Right lung (tissue), 5 donors: Measurements from ENCODE around the gene IGHMBP2. TPM values are rescaled to one million over a fixed set of nuclear protein-coding genes. Genes with fewer than 3 reads are reported as not detected.

Experiments used
- DNase-seq, 2 donors: peaks; one replicate each; pipeline ENCODE4 v3.0.0-alpha.2; 2013
- polyA plus RNA-seq, 5 donors: library from polyadenylated mRNA; unstranded; fragments of 120-200 nt; gene quantifications; one replicate each; pipeline versions ENCODE4 v1.2.1 to v1.2.3, GENCODE V29; 2013; ENCODE audit warnings: inconsistent platforms in 1 of 5, low replicate concordance in 1 of 5; ENCODE audit not compliant: insufficient read length in 5 of 5, insufficient read depth in 1 of 5

The IGHMBP2 gene
- polyA plus RNA-seq, 5 donors = 14.3 to 20.7 (median 18.6) TPM

DNA sequence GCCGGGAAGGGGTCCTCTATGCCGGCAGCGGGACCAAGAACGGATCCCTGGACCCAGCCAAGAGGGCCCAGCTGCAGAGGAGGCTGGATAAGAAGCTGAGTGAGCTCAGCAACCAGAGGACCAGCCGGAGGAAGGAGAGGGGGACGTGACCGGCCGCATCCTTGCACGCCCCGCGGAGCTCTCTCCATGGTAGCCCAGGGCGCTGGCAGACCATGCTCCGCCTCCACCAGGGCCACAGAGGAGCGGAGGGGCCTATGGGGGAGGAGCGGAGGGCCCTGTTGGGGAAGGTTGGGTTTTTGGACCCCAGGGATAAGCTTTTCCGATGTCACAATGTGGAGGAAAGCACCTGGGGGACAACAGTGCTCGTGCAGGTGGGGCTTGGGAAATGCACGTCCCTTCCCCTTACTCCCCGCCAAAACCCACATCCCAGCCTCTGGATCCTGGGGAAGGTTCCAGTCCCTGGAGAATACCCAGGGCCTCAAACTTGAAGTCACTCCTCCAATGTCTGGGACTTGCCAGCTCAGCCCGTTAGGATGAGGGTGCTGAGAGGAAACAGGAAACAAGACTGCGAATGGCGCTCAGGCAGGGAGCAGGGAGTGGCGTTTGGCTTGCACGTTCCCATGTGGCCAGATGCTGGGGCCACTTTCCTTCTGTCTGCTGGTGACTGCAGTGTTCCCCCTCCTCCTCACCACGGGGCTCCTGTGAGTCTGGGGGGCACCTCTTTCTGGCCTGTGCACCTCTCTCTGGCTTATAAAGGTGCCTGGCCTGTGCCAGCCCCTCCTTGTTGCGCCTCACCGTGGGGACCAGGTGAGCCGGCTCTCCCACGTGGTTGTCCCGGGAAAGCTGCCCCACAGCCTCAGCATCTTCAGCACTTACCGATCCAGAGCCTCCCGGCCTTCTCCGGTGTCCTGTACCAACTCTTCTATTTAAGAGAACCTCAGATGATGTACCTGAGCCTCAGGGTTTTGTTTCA is 36.2 kb downstream of the IGHMBP2 start:
- no peak for DNase-seq

DNA sequence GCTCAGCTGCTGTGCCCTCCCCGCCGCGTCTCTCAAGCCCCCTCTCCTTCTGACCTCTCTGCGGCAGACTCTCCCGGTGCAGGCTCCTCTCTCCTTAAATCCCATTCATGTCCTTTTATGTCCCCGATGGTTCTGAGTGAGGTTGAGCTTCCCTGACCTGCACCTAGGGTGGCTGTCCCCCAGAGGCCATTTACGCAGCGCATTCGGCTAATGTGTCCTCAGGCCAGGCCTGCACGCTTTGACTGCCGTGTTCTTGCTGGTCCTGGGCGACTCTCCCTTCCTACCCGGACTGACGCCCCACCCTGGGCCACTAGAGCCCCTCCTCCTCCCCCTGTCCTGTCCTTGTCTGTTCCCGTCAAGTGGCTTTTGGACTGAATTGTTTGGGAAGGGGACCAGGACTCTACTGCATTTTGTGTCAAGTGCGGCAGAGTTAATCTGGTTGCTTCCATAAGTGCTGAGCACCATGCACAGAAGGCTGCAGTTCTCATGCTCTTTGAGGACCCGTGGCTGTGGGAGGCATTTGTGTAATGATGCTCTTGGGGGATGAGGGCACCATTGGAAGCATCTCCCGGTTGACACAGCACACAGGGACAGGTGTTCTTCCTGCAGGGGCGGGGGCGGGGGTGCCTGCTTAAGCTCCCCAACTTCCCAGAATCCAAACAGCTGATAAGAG is 37.1 kb downstream of the IGHMBP2 start:
- no peak for DNase-seq

DNA sequence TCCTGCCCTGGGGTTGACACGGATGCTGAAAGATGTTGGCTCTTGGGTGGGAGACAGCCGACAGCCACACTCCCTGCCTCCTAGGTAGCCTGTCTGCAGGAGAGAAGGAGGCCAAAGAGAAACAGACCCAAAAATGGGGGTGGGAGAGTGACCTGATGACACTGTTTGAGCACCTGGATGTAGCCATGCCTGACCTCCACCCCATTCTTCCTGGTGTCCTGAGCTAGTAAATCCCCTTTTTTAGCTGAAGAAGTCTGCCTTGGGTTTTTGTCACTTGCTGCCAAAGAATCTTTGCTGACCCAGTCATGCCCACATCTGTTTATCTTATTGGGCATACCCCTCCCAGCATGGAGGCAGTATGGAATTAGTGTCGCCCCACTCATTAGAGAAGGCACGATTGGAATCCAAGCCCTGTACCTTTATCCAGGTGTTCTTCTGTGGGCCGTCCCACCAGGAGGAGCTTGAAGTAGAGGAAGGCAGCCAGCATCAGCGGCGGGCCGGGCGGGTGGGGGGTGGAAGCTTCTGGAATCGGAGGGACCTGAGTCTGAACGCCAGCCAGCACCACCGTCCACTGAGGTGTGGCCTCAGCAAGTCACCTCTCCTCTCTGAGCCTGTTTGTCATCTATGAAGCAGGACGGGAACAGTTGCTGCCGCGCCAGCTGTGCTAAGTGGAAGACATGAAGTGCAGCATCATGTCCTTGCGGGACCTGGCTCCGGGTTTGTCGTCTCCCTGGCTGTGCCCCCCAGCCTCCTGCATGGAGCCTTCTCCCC is 37.8 kb downstream of the IGHMBP2 start:
- no peak for DNase-seq

DNA sequence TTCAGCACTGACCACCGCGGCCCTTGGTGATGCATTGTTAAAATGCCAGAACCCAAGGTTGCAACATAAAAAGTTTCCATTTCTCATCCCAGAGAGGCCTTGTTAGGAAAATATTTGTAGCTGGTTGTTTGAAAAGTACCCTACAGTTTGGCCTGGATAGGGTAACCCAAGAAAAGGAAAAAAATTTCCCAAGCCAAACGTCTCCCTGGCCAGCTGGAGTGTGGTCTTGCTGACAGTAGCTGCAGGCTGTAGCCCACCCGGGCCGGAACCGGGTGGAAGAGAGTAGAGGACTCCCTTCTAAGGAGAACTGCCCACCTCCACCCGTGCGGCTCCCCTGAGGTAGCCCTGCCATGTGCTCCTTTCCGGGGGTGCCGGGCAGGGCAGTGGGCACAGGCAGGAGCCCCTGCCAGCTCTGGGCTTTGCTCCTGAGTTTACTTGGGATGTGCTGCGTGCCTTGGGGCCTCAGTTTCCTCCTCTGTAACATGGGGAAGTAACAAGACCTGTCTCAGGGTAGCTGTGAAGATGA is 38.5 kb downstream of the IGHMBP2 start:
- DNase-seq = no peak

DNA sequence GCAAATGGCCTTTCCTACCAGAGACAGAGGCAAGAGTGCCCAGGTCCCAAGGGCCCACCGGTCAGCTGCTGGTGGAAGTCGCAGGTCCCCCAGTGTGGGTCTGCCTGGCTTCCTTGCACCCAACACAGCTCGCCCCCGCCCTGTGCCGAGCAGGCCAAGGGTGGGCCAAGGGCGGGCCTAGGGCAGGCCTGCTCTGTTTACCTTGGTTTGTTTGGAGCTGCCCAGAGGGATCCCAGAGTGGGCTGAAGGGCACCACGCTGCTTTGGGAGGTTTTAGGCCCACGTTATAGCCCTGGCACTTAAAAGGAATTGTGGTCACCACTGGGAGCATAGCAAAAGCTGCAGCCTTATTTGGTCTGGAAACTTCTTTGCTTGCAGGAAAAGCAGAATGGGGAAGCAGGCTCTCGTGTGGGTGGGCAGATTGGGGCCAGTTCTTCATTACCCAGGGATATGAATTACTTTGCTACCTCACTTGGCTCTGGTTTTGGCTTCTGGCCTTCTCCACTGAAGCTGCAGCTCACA is 39.1 kb downstream of the IGHMBP2 start:
- DNase-seq = no peak

DNA sequence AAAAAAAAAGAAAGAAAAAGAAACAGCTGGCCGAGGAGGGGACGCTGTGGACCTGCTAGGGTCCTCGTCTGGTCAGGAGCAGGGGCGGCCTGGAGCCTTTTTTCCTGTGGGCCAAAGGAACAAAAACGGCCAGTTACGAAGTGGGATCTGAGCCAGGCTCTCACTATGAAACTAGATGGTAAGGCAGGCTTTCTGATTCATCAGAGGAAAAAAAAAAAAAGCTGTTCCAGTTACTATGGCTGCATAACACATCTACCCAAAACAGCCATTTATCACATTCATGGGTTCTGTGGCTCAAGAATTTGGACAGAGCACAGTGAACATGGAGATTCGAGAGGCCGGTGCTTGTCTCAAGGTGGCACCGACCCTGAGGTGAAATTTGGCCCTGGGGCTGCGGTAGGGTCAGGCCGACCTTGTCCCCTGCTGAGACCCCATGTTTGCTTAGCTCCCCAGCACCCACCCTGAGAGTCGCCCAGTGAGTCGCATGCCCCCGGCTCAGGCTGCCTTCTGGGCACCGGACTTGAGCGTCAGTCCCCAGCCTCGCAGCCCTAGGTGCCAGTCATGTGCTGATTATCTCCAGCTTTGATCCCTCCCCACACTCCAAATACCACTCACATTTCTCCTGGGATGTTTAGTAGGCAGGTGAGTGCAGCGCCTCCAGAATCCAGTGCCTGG is 42.9 kb downstream of the IGHMBP2 start:
- DNase-seq = peak; percentile 29 to 38

DNA sequence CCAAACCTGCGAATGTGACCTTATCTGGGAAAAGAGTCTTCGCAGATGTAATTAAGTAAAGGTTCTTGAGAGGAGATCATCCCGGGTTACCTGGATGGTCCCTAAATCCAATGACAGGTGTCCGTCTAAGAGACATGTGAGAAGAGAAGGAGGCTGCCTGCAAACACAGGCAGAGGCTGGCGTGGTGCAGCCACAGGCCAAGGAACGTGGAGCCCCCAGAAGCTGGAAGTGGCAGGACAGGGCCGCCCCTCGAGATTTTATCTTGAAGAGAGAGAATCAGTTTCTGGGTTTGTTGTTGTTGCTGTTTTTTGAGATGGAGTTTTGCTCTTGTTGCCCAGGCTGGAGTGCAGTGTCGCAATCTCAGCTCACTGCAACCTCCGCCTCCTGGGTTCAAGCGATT is 43.5 kb downstream of the IGHMBP2 start:
- no peak for DNase-seq

DNA sequence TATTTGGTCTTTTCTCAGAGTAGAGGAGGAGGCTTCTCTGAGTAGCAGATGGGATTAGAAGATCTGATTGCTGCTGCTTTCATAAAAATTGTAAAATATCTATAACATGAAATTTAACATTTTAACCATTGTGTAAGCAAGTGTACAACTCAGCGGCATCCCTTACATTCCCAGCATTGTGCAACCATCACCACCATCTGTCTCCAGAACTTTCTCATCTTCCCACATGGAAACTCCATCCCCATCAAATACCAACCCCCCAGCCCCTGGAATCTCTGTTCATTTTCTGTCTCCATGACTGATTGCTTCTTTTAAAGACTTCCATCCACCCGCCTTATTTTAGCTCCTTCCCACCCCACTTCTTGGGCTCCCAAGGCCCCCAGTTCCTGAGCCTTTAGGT is 44.8 kb downstream of the IGHMBP2 start:
- no peak for DNase-seq

DNA sequence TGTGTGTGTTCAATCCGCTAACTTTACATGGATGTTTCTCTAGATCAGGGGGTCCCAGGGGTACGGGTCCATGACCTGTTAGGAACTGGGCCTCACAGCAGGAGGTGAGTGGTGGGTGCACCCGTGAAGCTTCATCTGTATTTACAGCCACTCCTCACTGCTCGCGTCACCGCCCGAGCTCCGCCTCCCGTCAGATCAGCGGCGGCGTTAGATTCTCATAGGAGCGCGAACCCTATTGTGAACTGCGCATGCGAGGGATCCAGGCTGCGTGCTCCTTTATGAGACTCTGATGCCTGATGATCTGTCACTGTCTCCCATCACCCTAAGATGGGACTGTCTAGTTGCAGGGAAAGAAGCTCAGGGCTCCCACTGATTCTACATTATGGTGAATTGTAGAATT is 45.2 kb downstream of the IGHMBP2 start:
- no peak for DNase-seq

DNA sequence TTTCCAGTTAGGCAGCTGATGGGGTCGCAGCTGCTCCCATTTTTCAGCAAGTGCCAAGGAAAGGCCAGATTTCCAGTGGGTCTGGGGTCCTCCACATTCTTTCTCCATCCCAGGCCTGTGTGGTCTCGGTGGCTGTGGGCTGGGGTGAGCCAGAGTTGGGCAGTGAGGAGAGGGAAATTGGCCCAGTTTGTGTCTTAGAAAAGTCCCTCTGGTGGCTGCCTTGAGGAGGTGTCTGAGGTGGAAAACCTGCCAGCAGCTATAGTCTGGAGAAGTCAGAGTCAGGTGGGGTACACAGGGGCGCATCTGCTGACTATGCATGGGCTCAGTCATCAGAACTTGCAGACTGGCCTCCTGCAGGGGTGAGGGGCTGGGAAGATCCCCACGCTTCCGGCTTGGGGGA is 46.6 kb downstream of the IGHMBP2 start:
- no peak for DNase-seq

DNA sequence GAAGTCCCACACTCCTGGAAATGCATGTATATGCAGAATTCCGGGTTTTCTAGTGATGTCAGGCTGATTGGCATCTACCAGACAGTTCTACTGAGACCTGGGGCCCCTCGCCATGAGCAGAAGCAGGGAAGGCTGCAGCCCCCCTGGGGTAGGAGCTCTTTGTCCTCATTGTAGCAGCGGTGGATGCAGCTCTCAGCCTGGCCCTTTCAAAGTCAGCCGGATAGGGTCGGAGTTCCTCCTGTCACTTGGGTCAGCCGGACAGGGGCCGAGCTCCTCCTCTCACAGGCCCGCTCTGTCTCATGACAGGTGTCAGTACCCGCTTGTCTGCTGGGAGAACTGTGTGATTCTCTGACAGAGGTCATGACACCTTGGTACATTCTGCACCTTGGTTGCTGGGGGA is 47.1 kb downstream of the IGHMBP2 start:
- DNase-seq = no peak

DNA sequence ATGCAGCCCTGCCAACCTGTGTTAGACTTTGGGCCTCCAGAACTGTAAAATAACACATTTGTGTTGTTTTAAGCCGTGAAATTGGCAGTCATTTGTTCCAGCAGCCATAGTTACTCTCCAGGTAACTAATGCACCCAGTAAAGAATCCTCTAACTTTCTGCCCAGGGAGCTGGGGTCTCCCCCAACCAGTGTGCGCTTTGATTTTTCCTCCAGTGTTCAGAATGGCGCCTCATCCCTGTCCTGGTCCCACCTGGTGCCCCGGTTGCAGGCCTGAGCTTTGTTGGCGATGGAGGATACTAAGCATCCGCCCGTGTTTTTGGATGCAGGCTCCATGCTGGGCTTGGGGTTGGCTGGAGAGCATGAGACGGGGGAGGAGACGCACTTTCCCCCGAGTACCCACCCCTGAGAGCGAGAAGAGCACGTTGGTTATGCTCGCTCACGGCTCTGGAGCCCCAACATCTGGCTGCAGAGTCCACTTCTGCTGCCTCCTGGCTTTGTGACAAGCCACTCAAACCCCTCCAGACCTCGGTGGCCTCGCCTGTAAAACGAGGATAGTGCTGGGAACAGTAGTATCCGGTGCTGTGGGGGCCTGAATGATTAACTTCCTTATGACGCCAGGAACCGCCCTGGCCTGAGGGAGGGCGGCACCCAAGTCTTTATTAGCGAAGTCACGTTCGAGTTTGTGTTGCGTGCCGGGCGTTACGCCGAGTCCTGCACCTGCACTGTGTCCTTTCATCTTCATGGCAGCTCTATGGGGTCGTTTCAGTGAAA is 51.3 kb downstream of the IGHMBP2 start:
- DNase-seq = peak; percentile 36 to 37

DNA sequence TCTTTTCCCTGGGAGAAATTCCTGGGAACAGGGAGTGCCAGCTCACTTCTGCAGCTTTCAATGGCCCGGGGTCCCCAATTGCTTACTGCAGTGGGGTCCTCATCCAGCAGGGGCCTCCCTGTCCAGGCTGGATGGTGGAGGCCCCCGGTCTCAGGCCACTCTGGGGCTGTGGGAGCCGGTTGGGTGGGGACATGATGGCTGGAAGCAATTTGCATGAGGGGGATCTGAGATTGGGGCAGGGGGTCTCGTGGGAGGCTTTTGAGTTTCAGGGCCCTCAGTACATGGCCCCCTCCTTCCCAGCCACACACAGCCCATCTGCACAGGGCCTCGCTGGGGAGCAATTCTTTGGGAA is 51.9 kb downstream of the IGHMBP2 start:
- DNase-seq = no peak

DNA sequence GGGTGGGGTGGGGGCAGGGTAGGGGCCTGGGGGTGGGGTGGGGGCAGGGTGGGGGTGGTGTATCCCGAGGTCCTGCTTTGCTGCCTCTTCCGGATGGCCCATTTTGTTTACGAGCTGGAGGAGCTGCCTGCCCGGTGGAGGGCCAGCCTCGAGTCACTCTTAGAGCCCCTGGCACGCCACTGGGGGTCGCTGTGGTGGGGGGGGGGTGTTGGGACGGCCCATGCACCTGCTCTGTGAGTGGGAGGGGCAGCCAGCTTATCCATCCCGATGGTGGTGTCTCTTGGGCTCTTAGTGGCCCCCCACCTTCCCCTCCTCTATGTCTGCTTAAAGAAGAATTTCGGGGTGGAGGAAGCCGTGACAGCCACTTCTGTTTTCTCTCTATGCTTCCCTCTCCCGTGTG is 52.5 kb downstream of the IGHMBP2 start:
- no peak for DNase-seq

DNA sequence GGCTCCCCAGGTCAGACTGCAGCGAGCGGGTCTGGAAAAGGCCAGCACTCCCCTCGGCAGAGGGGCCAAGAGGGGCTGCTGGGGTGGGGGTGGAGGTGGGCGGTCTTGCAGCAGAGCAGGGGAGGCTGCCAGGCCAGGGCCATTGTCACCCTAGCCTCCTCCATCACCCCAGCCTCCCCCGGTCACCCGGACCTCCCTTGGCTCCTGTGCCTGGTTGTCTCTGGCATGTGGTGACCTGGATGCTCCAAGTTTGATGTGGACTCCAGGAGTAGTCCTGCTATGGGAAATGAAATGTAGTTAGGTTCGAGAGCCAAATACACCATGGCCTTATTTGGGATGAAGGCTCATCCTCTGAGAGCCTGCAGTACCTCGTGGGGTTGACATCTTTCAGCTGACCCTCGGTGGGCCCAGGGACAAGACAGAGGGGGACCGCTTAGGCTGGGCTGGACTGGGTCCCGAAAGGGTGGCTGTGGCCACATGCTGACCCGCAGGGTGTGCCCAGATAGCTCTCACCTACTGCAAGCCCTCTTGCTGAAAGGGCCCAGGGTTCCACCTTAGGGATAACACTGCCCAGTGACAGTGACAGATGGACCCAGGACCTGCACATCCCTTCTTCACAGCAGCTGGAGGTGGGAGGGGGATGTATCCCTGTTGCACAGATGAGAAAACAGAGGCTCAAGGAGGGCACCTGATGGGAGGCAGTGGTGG is 53.0 kb downstream of the IGHMBP2 start:
- no peak for DNase-seq

DNA sequence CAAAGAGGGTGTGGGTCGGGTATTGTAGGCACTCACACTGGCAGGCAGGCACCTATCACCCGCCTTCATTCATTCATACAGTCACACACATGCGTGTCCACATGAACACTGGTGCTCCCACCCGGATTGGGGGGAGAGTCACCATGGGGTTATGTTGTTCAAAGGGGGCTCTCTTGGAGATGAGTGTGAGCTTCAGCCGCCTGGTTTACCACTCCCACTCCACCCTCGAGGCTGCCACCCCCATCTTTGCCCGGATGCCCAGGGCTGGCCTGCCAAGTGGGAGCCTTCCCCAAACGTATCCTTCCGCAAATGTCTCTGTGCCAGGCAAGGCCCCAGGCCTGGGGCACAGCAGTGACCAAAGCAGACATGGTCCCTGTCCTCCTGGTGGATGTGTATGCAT is 54.5 kb downstream of the IGHMBP2 start:
- no peak for DNase-seq

DNA sequence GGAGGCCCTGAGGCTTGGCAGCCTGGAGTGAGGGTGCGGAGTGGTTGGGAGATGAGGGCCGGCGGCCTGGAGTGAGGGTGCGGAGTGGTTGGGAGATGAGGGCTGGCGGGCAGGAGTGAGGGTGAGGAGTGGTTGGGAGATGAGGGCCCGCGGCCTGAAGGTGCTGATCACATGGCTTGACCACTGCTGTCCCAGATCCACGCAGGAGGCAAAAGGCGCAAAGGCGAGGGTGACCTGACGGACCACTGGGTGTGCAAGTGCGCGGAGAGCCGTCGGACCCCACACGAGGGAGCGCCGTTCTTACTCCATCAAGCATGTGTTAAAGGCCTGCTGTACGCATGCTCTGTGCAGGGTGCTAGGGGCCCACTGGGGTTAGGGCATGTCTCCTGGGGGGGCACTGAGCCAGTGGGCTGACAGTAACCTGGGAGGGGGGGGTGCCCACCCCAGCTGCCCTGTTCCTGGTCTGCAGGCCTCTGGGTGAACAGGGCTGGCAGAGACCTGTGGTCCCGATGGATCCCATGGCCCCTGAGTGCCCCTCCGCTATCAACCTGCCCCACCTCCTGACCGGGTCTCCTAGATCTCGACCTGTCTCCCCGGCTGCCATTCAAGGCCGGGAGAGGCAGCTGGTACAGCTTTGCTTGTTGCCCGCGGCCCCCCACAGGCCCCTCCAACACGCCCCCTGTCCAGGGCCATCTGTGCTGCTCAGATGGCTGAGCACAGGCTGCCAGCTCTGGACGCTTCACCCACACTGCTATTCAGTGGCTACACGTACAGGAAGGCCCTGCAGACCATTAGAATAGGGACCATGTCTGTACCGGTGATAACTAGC is 56.0 kb downstream of the IGHMBP2 start:
- no peak for DNase-seq

DNA sequence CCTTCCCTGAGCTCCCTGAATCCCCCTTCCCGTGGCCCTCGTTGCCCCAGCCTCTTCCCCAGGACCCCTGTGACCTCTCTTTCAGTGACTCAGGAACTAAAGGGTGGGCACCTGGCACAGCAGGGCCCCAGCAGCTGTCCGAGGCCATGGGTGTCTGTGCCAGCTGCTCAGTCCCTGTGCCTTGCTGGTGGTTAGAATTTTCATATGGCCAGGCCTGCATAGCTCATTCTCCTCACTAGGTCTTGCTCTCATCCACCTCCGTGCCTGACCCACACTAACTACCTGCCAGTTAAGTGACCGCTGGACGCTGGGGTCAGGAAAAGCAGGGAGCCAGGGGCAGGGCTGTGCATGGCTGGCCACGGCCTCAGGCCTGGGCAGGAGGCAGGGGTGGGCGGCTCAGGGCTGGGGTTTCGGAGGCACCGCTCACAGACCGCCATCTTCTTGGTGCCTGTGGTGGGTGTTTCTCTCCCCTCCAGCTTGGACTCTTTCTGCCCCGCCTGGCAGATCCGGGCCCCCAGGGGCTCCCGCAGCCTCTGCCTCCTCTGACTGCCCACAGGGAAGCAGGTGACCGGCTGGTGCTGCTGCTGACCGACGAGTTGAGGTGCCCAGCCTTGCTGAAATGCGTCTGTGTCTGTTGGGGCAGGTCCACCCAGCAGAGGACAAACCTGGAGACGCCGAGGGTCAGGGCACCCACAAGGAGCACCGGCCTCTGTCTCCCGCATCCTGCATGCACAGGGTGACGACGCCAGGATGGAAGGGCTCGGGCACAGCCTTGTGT is 56.8 kb downstream of the IGHMBP2 start:
- no peak for DNase-seq
